ENCODE measurements around the gene RASSF7. TPM values are rescaled to one million over a fixed set of nuclear protein-coding genes. Genes with fewer than 3 reads are reported as not detected.
A peak's percentile ranks its signal among the peaks of the same experiment; 100 is the strongest.

The RASSF7 gene
- total and polyA plus RNA-seq, 2 of the 8 experiments (the other 6 are each of a cell fraction or from before 2014, with no cell fraction given), result 22.3 to 43.9 TPM

GRCh38 chr11:560305-561147, at the start of gene RASSF7, which contains the start of gene LMNTD2 (continued):
- no peak for TF ChIP-seq HDAC6 (IDR thresholded peaks at IDR 0.05; ENCODE audit: low read depth, low read length)
- peak; percentile 48; the same call in 1 of the 2 replicates for TF ChIP-seq CREB1 (IDR thresholded peaks at IDR 0.05)
- 0 out of 2 replicates have a peak, but pooled peaks have one; percentile 10 for TF ChIP-seq RXRA (IDR thresholded peaks at IDR 0.05; ENCODE audit: insufficient read depth, low read depth, low read length)
- TF ChIP-seq PHF8 (conservative IDR thresholded peaks at IDR 0.05; ENCODE audit: low read depth, low read length), result peak; percentile 63
- no peak for TF ChIP-seq CTBP2 (IDR thresholded peaks at IDR 0.05; ENCODE audit: borderline replicate concordance, insufficient read depth, insufficient read length, low read length)
- no peak for TF ChIP-seq RAD21 (IDR thresholded peaks at IDR 0.05 in 1 of 2, conservative IDR thresholded peaks at IDR 0.05 in 1 of 2; ENCODE audit: low read depth in 2 of 2, low read length in 2 of 2)
- no peak for TF ChIP-seq TCF12 (IDR thresholded peaks at IDR 0.05; ENCODE audit: low read depth, low read length)
- TF ChIP-seq GABPA (IDR thresholded peaks at IDR 0.05; ENCODE audit: borderline replicate concordance, insufficient read depth, low read length), result 0 out of 2 replicates have a peak, but pooled peaks have one; percentile 9
- TF ChIP-seq CHD2 (IDR thresholded peaks at IDR 0.05; ENCODE audit: low read length), result peak; percentile 86
- no peak for TF ChIP-seq ATF2 (IDR thresholded peaks at IDR 0.05; ENCODE audit: low read length)
- TF ChIP-seq TAF1 (IDR thresholded peaks at IDR 0.05; ENCODE audit: low read depth, low read length), result 0 out of 2 replicates have a peak, but pooled peaks have one; percentile 29
- TF ChIP-seq SIN3A (conservative IDR thresholded peaks at IDR 0.05 in 1 of 2, IDR thresholded peaks at IDR 0.05 in 1 of 2; ENCODE audit: low read depth in 1 of 2, low read length in 2 of 2), result 0 out of 4 replicates have a peak, but pooled peaks have one; percentile 41 to 69
